ENCODE data around the gene LSG1. TPM values are rescaled to one million over a fixed set of nuclear protein-coding genes. Genes with fewer than 3 reads are reported as not detected.

LSG1 gene
- total and polyA plus RNA-seq, 2 of the 13 experiments (the other 11 are each of a cell fraction or from before 2014, with no cell fraction given): 21.4 to 32.1 TPM

DNA sequence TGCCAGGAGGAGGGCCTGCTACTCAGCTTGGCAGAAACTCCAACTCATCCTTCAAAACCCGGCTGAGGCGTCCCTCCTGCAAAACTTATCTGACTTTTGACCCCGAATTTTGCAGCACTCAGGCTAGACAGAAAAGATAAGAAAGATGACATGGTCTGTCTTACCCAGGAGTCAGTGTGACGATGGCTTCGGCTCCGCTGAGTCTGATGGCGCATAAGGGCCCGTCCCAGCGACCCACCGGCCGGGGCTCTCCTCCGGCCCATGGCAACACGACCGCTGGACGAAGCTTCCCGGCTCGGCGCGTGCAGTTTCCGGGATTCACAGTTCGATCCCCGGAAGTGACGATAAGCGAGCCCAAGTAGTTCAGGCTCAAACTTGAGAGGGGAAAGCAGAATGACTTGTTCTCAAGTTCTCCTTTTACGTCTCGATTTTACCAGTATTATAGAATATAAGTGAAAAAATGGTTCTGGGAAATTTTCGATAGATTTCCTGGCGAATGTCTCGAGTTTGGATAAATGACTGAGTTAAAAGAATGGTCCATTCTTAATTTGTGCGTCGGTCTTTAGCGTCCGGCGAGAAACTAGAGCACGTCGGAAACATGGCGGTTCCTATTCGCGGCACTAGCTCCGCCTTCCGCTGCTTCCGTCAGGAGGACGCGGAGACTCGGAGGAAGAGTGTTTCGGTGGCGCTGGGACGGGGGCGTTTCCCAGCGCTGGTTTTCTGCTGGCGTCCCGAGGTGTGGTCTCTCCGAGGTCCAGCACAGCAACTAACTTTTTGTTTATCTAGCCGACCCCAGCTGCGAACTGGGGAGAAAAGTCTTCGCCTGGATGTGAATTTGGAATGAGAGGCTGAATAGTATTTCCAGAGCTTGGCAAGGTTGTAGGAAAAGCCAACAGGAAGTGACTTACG, at the start of gene LSG1 (continued):
- peak; percentile 71; the same call in 1 of the 2 replicates for TF ChIP-seq CBX5 (CRISPR knock-in tag; IDR thresholded peaks at IDR 0.05; ENCODE audit: borderline replicate concordance)
- peak; percentile 55; the same call in 1 of the 2 replicates for TF ChIP-seq ZNF879 (CRISPR knock-in tag; IDR thresholded peaks at IDR 0.05)
- TF ChIP-seq HDAC6 (IDR thresholded peaks at IDR 0.05; ENCODE audit: low read depth, low read length): no peak
- TF ChIP-seq, protein P1, sequence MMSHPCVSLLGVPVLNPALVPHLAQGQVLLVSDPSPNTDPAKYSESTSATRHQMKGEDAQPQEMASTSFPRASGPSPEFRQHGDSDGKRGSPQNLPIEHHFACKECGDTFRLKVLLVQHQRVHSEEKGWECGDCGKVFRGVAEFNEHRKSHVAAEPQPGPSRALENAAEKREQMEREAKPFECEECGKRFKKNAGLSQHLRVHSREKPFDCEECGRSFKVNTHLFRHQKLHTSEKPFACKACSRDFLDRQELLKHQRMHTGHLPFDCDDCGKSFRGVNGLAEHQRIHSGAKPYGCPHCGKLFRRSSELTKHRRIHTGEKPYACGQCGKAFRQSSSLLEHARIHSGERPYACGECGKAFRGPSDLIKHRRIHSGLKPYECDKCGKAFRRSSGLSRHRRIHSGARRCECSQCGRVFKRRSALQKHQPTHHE (CRISPR knock-in tag; IDR thresholded peaks at IDR 0.05; ENCODE audit: borderline replicate concordance): peak; percentile 84; the same call in 1 of the 2 replicates
- TF ChIP-seq, protein P2, sequence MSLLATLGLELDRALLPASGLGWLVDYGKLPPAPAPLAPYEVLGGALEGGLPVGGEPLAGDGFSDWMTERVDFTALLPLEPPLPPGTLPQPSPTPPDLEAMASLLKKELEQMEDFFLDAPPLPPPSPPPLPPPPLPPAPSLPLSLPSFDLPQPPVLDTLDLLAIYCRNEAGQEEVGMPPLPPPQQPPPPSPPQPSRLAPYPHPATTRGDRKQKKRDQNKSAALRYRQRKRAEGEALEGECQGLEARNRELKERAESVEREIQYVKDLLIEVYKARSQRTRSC (CRISPR knock-in tag; IDR thresholded peaks at IDR 0.05; ENCODE audit: low read depth): no peak
- TF ChIP-seq, protein P3, sequence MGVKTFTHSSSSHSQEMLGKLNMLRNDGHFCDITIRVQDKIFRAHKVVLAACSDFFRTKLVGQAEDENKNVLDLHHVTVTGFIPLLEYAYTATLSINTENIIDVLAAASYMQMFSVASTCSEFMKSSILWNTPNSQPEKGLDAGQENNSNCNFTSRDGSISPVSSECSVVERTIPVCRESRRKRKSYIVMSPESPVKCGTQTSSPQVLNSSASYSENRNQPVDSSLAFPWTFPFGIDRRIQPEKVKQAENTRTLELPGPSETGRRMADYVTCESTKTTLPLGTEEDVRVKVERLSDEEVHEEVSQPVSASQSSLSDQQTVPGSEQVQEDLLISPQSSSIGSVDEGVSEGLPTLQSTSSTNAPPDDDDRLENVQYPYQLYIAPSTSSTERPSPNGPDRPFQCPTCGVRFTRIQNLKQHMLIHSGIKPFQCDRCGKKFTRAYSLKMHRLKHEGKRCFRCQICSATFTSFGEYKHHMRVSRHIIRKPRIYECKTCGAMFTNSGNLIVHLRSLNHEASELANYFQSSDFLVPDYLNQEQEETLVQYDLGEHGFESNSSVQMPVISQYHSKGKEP (CRISPR knock-in tag; IDR thresholded peaks at IDR 0.05): no peak
- peak; percentile 68 for TF ChIP-seq HNRNPLL (IDR thresholded peaks at IDR 0.05; ENCODE audit: low read depth, low read length, poor library complexity, severe bottlenecking)
- peak; percentile 91 for TF ChIP-seq ELF1 (CRISPR knock-in tag; IDR thresholded peaks at IDR 0.05)
- TF ChIP-seq YEATS2 (CRISPR knock-in tag; IDR thresholded peaks at IDR 0.05; ENCODE audit: borderline replicate concordance): peak; percentile 88
- TF ChIP-seq, protein P4, sequence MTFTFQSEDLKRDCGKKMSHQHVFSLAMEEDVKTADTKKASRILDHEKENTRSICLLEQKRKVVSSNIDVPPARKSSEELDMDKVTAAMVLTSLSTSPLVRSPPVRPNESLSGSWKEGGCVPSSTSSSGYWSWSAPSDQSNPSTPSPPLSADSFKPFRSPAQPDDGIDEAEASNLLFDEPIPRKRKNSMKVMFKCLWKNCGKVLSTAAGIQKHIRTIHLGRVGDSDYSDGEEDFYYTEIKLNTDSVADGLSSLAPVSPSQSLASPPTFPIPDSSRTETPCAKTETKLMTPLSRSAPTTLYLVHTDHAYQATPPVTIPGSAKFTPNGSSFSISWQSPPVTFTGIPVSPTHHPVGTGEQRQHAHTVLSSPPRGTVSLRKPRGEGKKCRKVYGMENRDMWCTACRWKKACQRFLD (CRISPR knock-in tag; IDR thresholded peaks at IDR 0.05; ENCODE audit: borderline replicate concordance): no peak
- TF ChIP-seq ZNF24 (IDR thresholded peaks at IDR 0.05): peak; percentile 48; the same call in 1 of the 2 replicates
- no peak for TF ChIP-seq ZNF672 (CRISPR knock-in tag; IDR thresholded peaks at IDR 0.05)
- 0 out of 2 replicates have a peak, but pooled peaks have one; percentile 18 for TF ChIP-seq MAF1 (CRISPR knock-in tag; IDR thresholded peaks at IDR 0.05; ENCODE audit: borderline replicate concordance)
- TF ChIP-seq, protein P5, sequence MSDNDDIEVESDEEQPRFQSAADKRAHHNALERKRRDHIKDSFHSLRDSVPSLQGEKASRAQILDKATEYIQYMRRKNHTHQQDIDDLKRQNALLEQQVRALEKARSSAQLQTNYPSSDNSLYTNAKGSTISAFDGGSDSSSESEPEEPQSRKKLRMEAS (IDR thresholded peaks at IDR 0.05): peak; percentile 83
- no peak for TF ChIP-seq ZNF720 (CRISPR knock-in tag; IDR thresholded peaks at IDR 0.05)
- no peak for TF ChIP-seq RELA (CRISPR knock-in tag; IDR thresholded peaks at IDR 0.05)
- TF ChIP-seq ZMYM3 (CRISPR knock-in tag; IDR thresholded peaks at IDR 0.05): peak; percentile 65; the same call in 1 of the 2 replicates
- peak; percentile 30; the same call in 1 of the 2 replicates for TF ChIP-seq NCOA1 (CRISPR knock-in tag; IDR thresholded peaks at IDR 0.05)
- peak; percentile 56 for TF ChIP-seq FOXA3 (CRISPR knock-in tag; IDR thresholded peaks at IDR 0.05)
- TF ChIP-seq MTF2 (CRISPR knock-in tag; IDR thresholded peaks at IDR 0.05; ENCODE audit: borderline replicate concordance): peak; percentile 67; the same call in 1 of the 2 replicates
- TF ChIP-seq CREM (IDR thresholded peaks at IDR 0.05): peak; percentile 96
- TF ChIP-seq CREM (CRISPR knock-in tag; IDR thresholded peaks at IDR 0.05): no peak
- no peak for TF ChIP-seq ZNF296 (CRISPR knock-in tag; conservative IDR thresholded peaks at IDR 0.05)
- no peak for TF ChIP-seq ZBTB7A (CRISPR knock-in tag; IDR thresholded peaks at IDR 0.05)
- TF ChIP-seq SMAD1 (CRISPR knock-in tag; IDR thresholded peaks at IDR 0.05; ENCODE audit: borderline replicate concordance, low read depth): no peak; the same call in 1 of the 2 replicates
- no peak for TF ChIP-seq ZNF589 (CRISPR knock-in tag; conservative IDR thresholded peaks at IDR 0.05)

Data from HepG2 (cell line).